ENCODE data around the gene PPP3CB. TPM values are rescaled to one million over a fixed set of nuclear protein-coding genes. Genes with fewer than 3 reads are reported as not detected.
A peak's percentile ranks its signal among the peaks of the same experiment; 100 is the strongest.
"Not testable (repeated sequence)": the region's sequence is repeated elsewhere in the genome, so short reads cannot be mapped to it uniquely, and the experiment has no call there.

PPP3CB gene
- polyA plus RNA-seq, 4 donors: 70.6 to 87.0 (median 71.7) TPM

GRCh38 chr10:73423309-73423708 lies 72.5 kb downstream of the PPP3CB start:
- DNase-seq (ENCODE audit: low read depth in 4 of 4, low spot score in 3 of 4): no peak

- DNase-seq (ENCODE audit: low read depth in 4 of 4, low spot score in 3 of 4): no peak
These were observed 79.3 kb downstream of the PPP3CB start for GRCh38 chr10:73416571-73416970.

- DNase-seq (ENCODE audit: low read depth in 4 of 4, low spot score in 3 of 4): no peak
These were observed 81.4 kb downstream of the PPP3CB start for GRCh38 chr10:73414230-73414945.

DNA sequence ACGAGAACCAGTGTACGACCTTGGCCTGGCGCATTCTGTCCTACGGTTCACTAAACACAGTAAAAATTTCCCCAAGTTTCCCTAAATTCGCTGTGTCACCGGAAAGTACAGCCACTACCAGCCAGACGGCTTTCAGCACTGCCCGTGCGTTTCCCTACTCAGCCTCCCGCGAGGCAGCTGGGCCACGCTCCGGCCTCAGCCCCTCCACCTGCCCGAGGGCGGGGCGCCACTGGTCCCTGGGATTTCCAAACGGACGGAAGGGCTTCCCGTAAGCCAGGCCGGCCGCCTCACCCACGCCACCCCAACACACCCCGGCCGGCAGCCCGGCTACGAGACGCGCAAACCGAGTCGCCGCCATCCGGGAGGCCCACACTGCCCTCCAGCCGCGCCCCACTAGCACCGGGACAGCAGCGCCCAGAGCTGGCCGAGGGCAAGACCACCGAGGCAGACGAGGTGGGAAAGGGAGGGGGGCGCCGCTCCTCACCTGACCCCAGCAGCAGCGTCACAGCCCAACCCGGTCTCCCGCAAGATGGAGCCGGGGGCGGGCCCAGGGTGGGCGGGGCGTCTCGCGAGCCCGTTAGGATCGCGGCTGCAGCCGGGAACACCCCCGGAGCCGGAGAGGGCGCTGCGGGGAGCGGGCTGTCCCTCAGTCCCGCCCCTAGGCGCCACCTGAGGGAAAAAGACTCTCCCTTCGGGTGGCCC lies 82.1 kb downstream of the PPP3CB start, which contains the start of gene ANXA7:
ANXA7 (minus strand) TSS at position 531 of the 702 bp plus-strand sequence. CDS start 13,202 bp downstream, outside the sequence.
- DNase-seq (ENCODE audit: low read depth in 4 of 4, low spot score in 3 of 4): peak; percentile 76 to 87 (median 84)

GRCh38 chr10:73413108-73413527 lies 82.7 kb downstream of the PPP3CB start:
- peak in 2 of 4 donors; percentile 33 to 38 for DNase-seq (ENCODE audit: low read depth in 4 of 4, low spot score in 3 of 4)

DNA sequence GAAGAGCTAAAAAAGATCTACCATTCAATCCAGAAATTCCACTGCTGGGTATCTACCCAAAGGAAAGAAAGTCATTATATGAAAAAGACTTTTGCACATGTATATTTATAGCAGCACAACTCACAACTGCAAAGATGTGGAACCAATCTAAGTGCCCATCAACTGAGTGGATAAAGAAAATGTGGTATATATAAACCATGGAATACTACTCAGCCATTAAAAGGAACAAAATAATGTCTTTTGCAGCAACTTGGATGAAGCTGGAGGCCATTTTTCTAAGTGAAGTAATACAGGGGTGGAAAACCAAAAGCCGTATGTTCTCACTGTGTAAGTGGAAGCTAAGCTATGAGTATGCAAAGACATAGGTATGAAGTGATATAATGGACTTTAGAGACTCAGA lies 84.9 kb downstream of the PPP3CB start:
- DNase-seq (ENCODE audit: low read depth in 4 of 4, low spot score in 3 of 4): no peak

DNA sequence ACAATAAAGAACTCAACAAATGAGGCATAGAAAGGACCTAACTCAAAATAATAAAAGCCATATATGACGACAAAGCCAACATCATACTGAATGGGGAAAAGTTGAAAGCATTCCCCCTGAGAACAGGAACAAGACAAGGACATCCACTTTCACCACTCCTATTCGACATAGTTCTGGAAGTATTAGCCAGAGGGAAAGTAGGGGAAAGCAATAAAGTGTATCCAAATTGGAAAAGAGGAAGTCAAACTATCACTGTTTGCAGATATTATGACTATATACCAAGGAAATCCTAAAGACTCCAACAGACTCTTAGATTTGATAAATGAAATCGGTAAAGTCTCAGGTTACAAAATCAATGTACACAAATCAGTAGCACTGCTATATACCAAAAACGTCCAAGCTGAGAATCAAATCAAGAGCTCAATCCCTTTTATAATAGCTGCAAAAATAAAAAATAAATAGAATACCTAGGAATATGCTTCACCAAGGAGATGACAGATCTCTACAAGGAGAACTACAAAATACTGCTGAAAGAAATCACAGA lies 86.8 kb downstream of the PPP3CB start:
- DNase-seq (ENCODE audit: low read depth in 4 of 4, low spot score in 3 of 4): no peak

- no peak for DNase-seq (ENCODE audit: low read depth in 4 of 4, low spot score in 3 of 4)
These were observed 87.8 kb downstream of the PPP3CB start for GRCh38 chr10:73408061-73408460.

DNA sequence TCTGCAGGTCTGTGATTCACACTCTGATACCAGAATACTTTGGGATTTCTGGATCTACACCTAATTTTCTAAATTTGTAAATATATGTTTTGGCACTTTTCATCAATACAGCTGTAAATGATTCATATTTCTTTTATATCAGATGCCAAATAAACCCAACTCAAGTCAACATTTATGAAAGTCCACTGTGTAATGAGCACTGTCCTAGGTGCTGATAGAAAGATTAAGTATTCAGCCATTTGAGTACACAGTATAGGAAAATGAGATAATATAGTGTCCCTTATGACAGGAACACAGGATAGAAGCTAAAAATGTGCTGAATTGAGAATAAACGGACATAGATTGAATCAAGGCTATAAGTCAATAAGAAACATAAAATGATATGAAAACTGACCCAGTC lies 88.3 kb downstream of the PPP3CB start:
- no peak for DNase-seq (ENCODE audit: low read depth in 4 of 4, low spot score in 3 of 4)

DNA sequence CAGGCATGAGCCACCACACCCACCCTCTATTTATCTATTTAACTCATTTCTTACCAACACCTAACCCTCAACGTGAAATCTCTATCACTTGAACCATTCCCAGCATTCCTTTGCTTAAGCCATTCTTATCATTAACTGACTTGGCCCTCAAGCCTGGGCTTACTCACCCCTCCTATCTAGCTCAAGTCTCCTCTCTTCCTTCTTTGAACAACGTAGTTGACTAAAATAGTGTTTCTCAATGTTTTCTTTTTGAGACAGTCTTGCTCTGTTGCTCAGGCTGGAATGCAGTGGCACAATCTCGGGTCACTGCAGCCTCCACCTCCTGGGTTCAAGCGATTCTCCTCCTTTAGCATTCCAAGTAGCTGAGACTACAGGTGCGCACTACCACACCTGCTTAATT lies 89.0 kb downstream of the PPP3CB start:
- no peak for DNase-seq (ENCODE audit: low read depth in 4 of 4, low spot score in 3 of 4)

GRCh38 chr10:73405556-73405955 lies 90.3 kb downstream of the PPP3CB start:
- DNase-seq (ENCODE audit: low read depth in 4 of 4, low spot score in 3 of 4): no peak

DNA sequence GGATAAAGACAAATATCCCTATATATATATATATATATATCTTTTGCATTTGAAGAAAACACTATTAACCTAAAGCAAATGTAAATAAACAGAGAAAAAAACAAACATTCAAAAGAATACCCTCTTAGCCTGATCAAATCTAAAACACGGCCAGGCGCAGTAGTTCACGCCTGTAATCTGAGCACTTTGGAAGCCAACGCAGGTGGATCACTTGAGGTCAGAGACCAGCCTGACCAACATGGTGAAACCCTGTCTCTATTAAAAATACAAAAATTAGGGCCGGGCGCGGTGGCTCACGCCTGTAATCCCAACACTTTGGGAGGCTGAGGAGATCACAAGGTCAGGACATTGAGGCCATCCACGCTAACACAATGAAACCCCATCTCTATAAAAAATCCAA lies 91.1 kb downstream of the PPP3CB start:
- DNase-seq (ENCODE audit: low read depth in 4 of 4, low spot score in 3 of 4): no peak

DNA sequence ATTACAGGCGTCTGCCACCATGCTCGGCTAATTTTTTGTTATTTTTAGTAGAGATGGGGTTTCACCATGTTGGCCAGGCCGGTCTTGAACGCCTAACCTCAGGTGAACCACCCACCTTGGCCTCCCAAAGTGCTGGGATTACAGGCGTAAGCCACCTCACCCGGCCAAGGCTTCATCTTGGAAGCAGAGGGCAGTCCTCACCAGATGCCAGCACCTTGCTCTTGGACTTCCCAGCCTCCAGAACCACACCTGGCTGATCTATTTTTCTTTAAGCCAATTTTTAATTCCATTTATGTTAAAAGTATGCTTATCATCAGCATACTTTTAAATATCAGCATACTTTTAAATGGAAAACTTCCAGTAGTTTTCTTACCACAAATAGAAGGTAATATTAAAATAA lies 94.2 kb downstream of the PPP3CB start:
- no peak for DNase-seq (ENCODE audit: low read depth in 4 of 4, low spot score in 3 of 4)

GRCh38 chr10:73399063-73399462 lies 96.8 kb downstream of the PPP3CB start:
- DNase-seq (ENCODE audit: low read depth in 4 of 4, low spot score in 3 of 4): no peak

GRCh38 chr10:73398024-73398423 lies 97.8 kb downstream of the PPP3CB start:
- no peak for DNase-seq (ENCODE audit: low read depth in 4 of 4, low spot score in 3 of 4)

DNA sequence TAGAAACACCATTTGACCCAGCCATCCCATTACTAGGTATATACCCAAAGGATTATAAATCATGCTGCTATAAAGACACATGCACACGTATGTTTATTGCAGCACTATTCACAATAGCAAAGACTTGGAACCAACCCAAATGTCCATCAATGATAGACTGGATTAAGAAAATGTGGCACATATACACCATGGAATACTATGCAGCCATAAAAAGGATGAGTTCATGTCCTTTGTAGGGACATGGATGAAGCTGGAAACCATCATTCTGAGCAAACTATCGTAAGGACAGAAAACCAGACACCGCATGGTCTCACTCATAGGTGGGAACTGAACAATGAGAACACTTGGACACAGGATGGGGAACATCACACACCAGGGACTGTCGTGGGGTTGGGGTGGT lies 101.5 kb downstream of the PPP3CB start:
- not testable (repeated sequence) for DNase-seq (ENCODE audit: low read depth in 4 of 4, low spot score in 3 of 4)

- no peak for DNase-seq (ENCODE audit: low read depth in 4 of 4, low spot score in 3 of 4)
These were observed 107.6 kb downstream of the PPP3CB start for GRCh38 chr10:73388228-73388627.

DNA sequence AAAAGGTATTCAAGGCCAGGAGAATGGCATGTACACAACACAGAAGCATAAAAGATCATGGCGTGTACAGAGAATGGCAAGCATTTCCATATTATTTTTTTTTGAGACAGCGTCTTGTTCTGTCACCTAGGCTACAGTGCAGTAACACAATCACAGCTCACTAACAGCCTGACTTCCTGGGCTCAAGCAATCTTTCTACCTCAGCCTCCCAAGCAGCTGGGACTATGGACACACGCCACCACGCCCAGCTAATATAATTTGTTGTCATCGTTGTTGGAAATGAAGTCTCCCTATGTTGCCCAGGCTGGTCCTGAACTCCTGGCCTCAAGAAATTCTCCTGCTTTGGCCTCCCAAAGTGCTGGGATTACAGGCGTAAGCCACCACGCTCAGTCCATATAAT lies 109.2 kb downstream of the PPP3CB start:
- DNase-seq (ENCODE audit: low read depth in 4 of 4, low spot score in 3 of 4): no peak

Measured in left renal pelvis (tissue), 4 donors.